HEK293 (cell line): Measurements from ENCODE around the gene FASN.

Experiments used
- CTCF ChIP-seq: fragments of 450-650 bp; formaldehyde crosslinking; IDR thresholded peaks from 2 replicates; pipeline ENCODE4 v1.5.1; 2016; ENCODE audit warnings: missing biosample characterization, missing genetic modification characterization
- SP2 ChIP-seq: fragments of 450-650 bp; formaldehyde crosslinking; IDR thresholded peaks from 2 replicates; pipeline ENCODE4 v1.5.1; 2016; ENCODE audit warnings: missing biosample characterization, missing genetic modification characterization
- ZBTB7A ChIP-seq: fragments of 450-650 bp; formaldehyde crosslinking; IDR thresholded peaks from 2 replicates; pipeline ENCODE4 v1.5.1; 2016; ENCODE audit warnings: low read depth, missing biosample characterization, missing genetic modification characterization
- ZNF112 ChIP-seq: fragments of 450-650 bp; formaldehyde crosslinking; IDR thresholded peaks from 2 replicates; pipeline ENCODE4 v1.5.0; 2017; ENCODE audit warnings: missing biosample characterization, missing genetic modification characterization
- ZNF155 ChIP-seq: fragments of 450-650 bp; formaldehyde crosslinking; IDR thresholded peaks from 2 replicates; pipeline ENCODE4 v1.5.1; 2016; ENCODE audit warnings: missing biosample characterization, missing genetic modification characterization
- ZNF23 ChIP-seq: fragments of 450-650 bp; formaldehyde crosslinking; IDR thresholded peaks from 2 replicates; pipeline ENCODE4 v1.5.1; 2016; ENCODE audit warnings: missing biosample characterization, missing genetic modification characterization, borderline replicate concordance
- ZNF777 ChIP-seq: fragments of 450-650 bp; formaldehyde crosslinking; IDR thresholded peaks from 2 replicates; pipeline ENCODE4 v1.5.1; 2017; ENCODE audit warnings: missing biosample characterization, missing genetic modification characterization, borderline replicate concordance
- TF ChIP-seq, protein P1 (sequence below): fragments of 450-650 bp; formaldehyde crosslinking; IDR thresholded peaks from 2 replicates; pipeline ENCODE4 v1.5.1; 2016; ENCODE audit warnings: missing biosample characterization, missing genetic modification characterization, low read depth

DNA sequence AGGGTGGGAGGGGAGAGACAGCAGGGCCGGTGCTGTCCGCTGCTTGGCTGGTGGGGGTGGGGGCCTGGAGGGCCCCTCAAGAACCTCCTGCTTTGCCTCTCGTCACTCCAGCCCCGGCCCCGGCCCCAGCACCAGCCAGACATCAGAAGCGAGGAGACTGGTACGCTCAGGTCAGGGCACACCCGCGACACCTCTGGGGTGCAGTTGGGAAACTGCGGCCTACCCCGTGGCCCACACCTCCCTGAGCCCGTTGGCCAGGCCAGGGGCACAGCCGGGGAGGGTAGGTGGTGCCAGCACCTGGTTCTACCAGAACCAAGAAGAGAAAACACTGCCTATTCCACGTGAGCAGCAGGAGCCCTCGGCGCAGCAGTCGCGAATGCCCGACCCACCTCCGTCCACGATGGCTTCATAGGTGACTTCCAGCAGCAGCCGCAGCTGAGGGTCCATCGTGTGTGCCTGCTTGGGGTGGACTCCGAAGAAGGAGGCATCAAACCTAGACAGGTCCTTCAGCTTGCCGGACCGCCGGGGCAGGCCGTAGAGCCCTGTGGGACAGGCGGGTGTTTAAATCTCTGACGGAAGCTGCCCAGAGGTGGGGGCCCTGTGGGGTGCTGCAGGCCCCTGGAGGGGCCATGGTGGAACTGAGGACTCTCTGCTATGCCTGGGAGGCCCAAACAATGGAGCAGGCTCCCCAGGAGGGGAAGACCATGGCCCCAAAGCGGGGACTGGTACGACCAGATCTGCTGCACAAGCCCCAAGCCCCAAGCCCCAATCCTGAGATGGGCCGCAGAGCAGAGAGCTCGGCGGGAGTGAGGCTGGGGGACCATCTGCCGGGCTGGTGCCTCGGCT is 2.9 kb downstream of the FASN start:
- TF ChIP-seq CTCF (tag by site-specific recombination) (no peak), ZNF777 (tag by site-specific recombination) (no peak), ZBTB7A (tag by site-specific recombination) (no peak), SP2 (tag by site-specific recombination) (no peak), ZNF23 (tag by site-specific recombination) (no peak), ZNF155 (tag by site-specific recombination) (no peak), ZNF112 (tag by site-specific recombination) (no peak)
- TF ChIP-seq, protein P1, sequence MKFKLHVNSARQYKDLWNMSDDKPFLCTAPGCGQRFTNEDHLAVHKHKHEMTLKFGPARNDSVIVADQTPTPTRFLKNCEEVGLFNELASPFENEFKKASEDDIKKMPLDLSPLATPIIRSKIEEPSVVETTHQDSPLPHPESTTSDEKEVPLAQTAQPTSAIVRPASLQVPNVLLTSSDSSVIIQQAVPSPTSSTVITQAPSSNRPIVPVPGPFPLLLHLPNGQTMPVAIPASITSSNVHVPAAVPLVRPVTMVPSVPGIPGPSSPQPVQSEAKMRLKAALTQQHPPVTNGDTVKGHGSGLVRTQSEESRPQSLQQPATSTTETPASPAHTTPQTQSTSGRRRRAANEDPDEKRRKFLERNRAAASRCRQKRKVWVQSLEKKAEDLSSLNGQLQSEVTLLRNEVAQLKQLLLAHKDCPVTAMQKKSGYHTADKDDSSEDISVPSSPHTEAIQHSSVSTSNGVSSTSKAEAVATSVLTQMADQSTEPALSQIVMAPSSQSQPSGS, result no peak
